Stimulated activated CD8-positive, alpha-beta memory T cell treated with anti-CD3 and anti-CD28 coated beads, Interleukin-7, amount 100 ng/mL, for 1 hour (primary cell): ENCODE results near the gene DHCR7.

Experiments used
- DNase-seq, 2 donors: peaks; one replicate each; pipeline ENCODE4 v3.0.0-alpha.2; 2020; ENCODE audit warnings: low read depth in 2 of 2

Gene DHCR7

GRCh38 chr11:71448257-71449171, at the start of gene DHCR7:
TSS of gene DHCR7 (minus strand) at chr11:71448393. CDS start at chr11:71444952, 3,441 bp downstream.
- peak; percentile 78 to 89 for DNase-seq

GRCh38 chr11:71496421-71496820, 48.2 kb upstream of the DHCR7 start:
- no peak for DNase-seq

- no peak for DNase-seq
Observed at GRCh38 chr11:71495286-71496230, 47.4 kb upstream of the DHCR7 start.

GRCh38 chr11:71491940-71492339, 43.7 kb upstream of the DHCR7 start:
- DNase-seq: no peak

GRCh38 chr11:71491531-71491930, 43.3 kb upstream of the DHCR7 start:
- no peak for DNase-seq

GRCh38 chr11:71490731-71491390, 42.7 kb upstream of the DHCR7 start:
- no peak for DNase-seq

GRCh38 chr11:71490044-71490730, 42.0 kb upstream of the DHCR7 start:
- DNase-seq: no peak

- no peak for DNase-seq
Observed at GRCh38 chr11:71489311-71490043, 41.3 kb upstream of the DHCR7 start.

GRCh38 chr11:71488681-71489270, 40.6 kb upstream of the DHCR7 start:
- DNase-seq: no peak

- no peak for DNase-seq
Observed at GRCh38 chr11:71486320-71486719, 38.1 kb upstream of the DHCR7 start.

- DNase-seq: no peak
Observed at GRCh38 chr11:71485466-71485865, 37.3 kb upstream of the DHCR7 start.

- DNase-seq: no peak
Observed at GRCh38 chr11:71485063-71485399, 36.8 kb upstream of the DHCR7 start.

GRCh38 chr11:71484248-71485062, 36.3 kb upstream of the DHCR7 start:
- DNase-seq: no peak

- no peak for DNase-seq
Observed at GRCh38 chr11:71483692-71484091, 35.5 kb upstream of the DHCR7 start.

- no peak for DNase-seq
Observed at GRCh38 chr11:71482746-71483364, 34.7 kb upstream of the DHCR7 start.

GRCh38 chr11:71482216-71482615, 34.0 kb upstream of the DHCR7 start:
- DNase-seq: no peak

- no peak for DNase-seq
Observed at GRCh38 chr11:71481101-71481960, 33.1 kb upstream of the DHCR7 start.

- DNase-seq: no peak
Observed at GRCh38 chr11:71478528-71478840, 30.3 kb upstream of the DHCR7 start.
